ENCODE measurements around the gene CASKIN2. TPM values are rescaled to one million over a fixed set of nuclear protein-coding genes. Genes with fewer than 3 reads are reported as not detected.
A peak's percentile ranks its signal among the peaks of the same experiment; 100 is the strongest.

The CASKIN2 gene
- total RNA-seq, 1 experiment from 2014 or later: 37.0 TPM

DNA sequence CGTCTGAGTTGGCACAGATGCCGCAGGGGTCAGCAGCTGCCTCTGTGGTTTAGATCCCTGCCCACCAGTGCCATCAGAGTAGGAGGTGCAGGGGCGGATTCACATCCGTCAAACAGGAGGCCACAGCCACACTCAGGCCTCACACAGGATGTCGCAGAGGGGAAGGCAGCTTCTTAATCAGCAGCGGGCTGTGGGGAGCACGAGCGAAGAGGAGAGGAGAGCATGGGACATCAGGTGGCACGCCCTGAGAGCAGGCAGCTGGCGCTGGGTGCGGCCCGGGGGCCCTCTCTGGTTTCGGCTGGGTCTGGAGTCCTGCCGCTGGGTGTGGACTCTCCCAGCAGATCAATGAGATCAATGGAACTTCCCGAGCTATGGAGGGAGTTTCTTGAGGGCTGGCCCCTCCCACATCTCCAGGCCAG lies 19.8 kb upstream of the CASKIN2 start:
- H3K4me1 Mint-ChIP-seq: peaks cover 11 to 23% of the 10 kb centered on the region in 2 experiments
- no peaks in the 10 kb centered on the region for H3K23me2 ChIP-seq (ENCODE audit: insufficient read length, low read depth, low read length, poor library complexity, severe bottlenecking)
- H3K4me2 ChIP-seq (ENCODE audit: insufficient read depth, insufficient read length, low read length): no peak overlapping the region
- no peak overlapping the region for H2BK5ac ChIP-seq (ENCODE audit: insufficient read length, low read length)
- no peaks in the 10 kb centered on the region for H3K9me3 ChIP-seq (ENCODE audit: control insufficient read depth, low read depth, low read length)
- H4K20me1 ChIP-seq (ENCODE audit: control insufficient read depth, insufficient read depth, insufficient read length): no peaks in the 10 kb centered on the region
- H4K5ac ChIP-seq (ENCODE audit: insufficient read length, low read depth, low read length): no peak overlapping the region
- no peak overlapping the region for H2BK15ac ChIP-seq (ENCODE audit: low read depth, low read length)
- no peak overlapping the region for H2BK20ac ChIP-seq (ENCODE audit: low read depth, low read length, poor library complexity, severe bottlenecking)
- H3K79me2 ChIP-seq (ENCODE audit: insufficient read depth, low read length): no peaks in the 10 kb centered on the region
- H3K4ac ChIP-seq (ENCODE audit: low read depth, low read length): no peak overlapping the region
- no peak overlapping the region for H3K9ac ChIP-seq (ENCODE audit: extremely low read depth, insufficient read length, low read length)
- no peak overlapping the region for H3K23ac ChIP-seq (ENCODE audit: insufficient read length, low read depth, low read length)
- H4K91ac ChIP-seq (ENCODE audit: insufficient read length, low read depth, low read length): no peak overlapping the region
- no peak overlapping the region for H2AK5ac ChIP-seq (ENCODE audit: insufficient read length, low read length)
- H2BK120ac ChIP-seq (ENCODE audit: low read depth, low read length, poor library complexity, severe bottlenecking): no peak overlapping the region
- H3K27me3 Mint-ChIP-seq (ENCODE audit: low read depth): no peaks in the 10 kb centered on the region
- no peaks in the 10 kb centered on the region for H3K27me3 ChIP-seq (ENCODE audit: insufficient read depth, low read length)
- no peak for DNase-seq
- H3K9me3 Mint-ChIP-seq: no peaks in the 10 kb centered on the region
- H3K27ac ChIP-seq (ENCODE audit: insufficient read length, low read depth, low read length): no peak overlapping the region
- no peaks in the 10 kb centered on the region for H3K79me1 ChIP-seq (ENCODE audit: insufficient read depth, low read depth, low read length, poor library complexity, severe bottlenecking)
- TF ChIP-seq CTCF (conservative IDR thresholded peaks at IDR 0.05): no peak
- H3K4me1 ChIP-seq (ENCODE audit: insufficient read depth, low read length): no peaks in the 10 kb centered on the region
- H3K14ac ChIP-seq (ENCODE audit: insufficient read depth, low read length): no peak overlapping the region; the same call in 1 of the 2 replicates
- H3K27ac Mint-ChIP-seq: peak overlapping the region in 2 of 3 experiments; percentile 76 to 88; a peak in 3 of 7 replicates
- no peak overlapping the region for H3K18ac ChIP-seq (ENCODE audit: insufficient read length, low read depth, low read length)
- no peak overlapping the region for H3K4me3 Mint-ChIP-seq
- H3K36me3 Mint-ChIP-seq (ENCODE audit: insufficient read depth in 1 of 3, low read depth in 3 of 3): peaks cover 3 to 20% (median 13%) of the 10 kb centered on the region in 3 experiments; a peak in 6 of 7 replicates
- H3K56ac ChIP-seq (ENCODE audit: insufficient read length, low read depth, low read length): no peak overlapping the region
- H2AFZ ChIP-seq (ENCODE audit: low read length): no peak overlapping the region
- no peak overlapping the region for H3T11ph ChIP-seq (ENCODE audit: low read length)
- no peak overlapping the region for H2BK12ac ChIP-seq (ENCODE audit: insufficient read length, low read depth, low read length)
- no peak overlapping the region for H4K8ac ChIP-seq (replicated peaks; ENCODE audit: insufficient read length, low read depth, low read length)
- WGBS (ENCODE audit: extremely low coverage, insufficient read length, low lambda C conversion rate): no CpG with 5 or more reads among the region's 15 CpGs
